HFFc6 (cell line): ENCODE measurements around the gene GSC. TPM values are rescaled to one million over a fixed set of nuclear protein-coding genes. Genes with fewer than 3 reads are reported as not detected.

Source experiments
- DNase-seq: peaks from one replicate; pipeline ENCODE4 v3.0.0-alpha.2; 2018
- H3K27ac Mint-ChIP-seq: 2 replicates; pipeline ENCODE4 v1.8.0; 2020; ENCODE audit warnings: mild to moderate bottlenecking, mixed read lengths
- H3K27me3 Mint-ChIP-seq: 2 replicates; pipeline ENCODE4 v1.8.0; 2021; ENCODE audit warnings: mild to moderate bottlenecking, moderate library complexity, mixed read lengths; ENCODE audit not compliant: insufficient read depth
- H3K36me3 Mint-ChIP-seq: 2 replicates; pipeline ENCODE4 v1.8.0; 2021; ENCODE audit warnings: low read depth, mixed read lengths
- H3K4me1 Mint-ChIP-seq: 2 replicates; pipeline ENCODE4 v1.8.0; 2020; ENCODE audit warnings: low read depth, mixed read lengths
- H3K4me3 Mint-ChIP-seq: 2 replicates; pipeline ENCODE4 v1.8.0; 2020; ENCODE audit warnings: mild to moderate bottlenecking, moderate library complexity, mixed read lengths
- H3K9me3 Mint-ChIP-seq: 2 replicates; pipeline ENCODE4 v1.8.0; 2020; ENCODE audit warnings: mild to moderate bottlenecking, mixed read lengths
- total RNA-seq, 6 experiments: library from RNA; stranded (reverse); fragmentation: NEBNext Ultra II Directional; extraction: Animal tissue kit (Norgen Biotek cat#: 25700); gene quantifications; 2 replicates in 1 of 6; 3 replicates in 5 of 6; pipeline ENCODE4 v1.2.3, GENCODE V29; 2021
- TF ChIP-seq, protein P1 (sequence below): fragments of 200-600 bp; sonication (generic); IDR thresholded peaks from 2 replicates; pipeline ENCODE4 v1.5.0; 2021; ENCODE audit warnings: antibody characterized with exemption, mild to moderate bottlenecking

GSC gene
- total RNA-seq, 6 experiments from 2014 or later, result not detected

DNA sequence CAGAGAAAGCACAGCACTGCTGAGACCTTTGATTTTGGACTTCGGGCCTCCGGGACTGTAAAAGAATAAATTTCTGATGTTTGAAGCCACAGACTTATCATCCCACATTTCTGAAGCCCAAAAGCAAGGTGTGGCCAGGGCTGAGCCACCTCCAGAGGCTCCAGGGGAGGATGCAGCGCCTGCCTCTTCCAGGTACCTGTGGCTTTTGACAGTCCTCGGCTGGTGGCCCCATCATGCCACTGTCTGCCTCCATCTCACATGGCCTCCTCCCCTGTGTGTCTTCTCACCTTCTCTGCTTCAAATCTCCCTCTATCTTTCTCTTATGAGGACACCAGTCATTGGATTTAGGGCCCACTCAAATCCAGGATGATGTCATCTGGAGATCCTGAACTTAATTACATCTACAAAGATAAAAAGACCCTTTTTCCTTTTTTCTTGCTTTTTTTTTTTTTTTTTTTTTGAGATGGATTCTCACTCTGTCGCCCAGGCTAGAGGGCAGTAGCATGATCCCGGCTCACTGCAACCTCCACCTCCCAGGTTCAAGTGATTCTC, 15.4 kb downstream of the GSC start:
- H3K27ac Mint-ChIP-seq, result no peak overlapping the region

DNA sequence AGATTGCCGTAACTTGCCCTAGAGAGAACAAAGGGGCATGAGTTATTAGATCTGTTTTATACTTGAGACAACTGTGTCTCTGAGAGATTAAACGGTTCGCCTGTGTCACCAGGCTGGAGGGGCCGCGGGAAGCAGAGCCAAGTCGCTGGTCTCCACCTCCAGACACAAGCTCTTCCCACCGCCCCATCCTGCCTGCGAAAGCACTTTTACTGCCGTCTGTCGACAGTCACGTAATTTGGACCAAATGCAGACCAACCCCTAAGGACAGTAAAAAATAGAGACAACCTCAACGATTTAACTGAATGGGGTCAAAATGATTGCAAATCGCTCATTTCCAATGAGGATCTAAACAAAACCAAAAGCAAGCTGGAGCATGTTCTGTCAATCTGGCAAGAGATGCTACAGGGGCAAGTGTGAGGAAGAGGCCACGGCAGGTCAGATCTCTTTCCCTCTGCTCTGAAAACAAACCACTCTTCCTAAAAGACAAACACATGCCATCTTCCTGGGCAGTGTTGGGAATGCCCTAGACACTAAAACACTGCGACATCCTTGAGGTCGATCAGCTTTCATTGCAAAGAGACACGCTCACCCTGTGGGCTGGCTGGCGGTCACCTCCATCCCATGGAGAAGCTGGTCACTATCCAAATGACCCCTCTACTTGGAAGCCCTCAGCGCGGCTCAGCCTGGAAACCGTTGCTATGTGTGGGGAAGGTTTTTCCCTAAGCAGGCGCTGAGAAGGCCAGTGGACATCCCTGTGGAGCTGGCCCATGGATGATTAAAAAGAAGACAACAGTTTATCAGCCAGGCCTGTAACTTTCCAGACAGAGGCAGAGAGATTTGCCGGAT, 17.1 kb downstream of the GSC start:
- H3K36me3 Mint-ChIP-seq, result 0 out of 2 replicates have a peak, but pooled peaks cover 8% of the 10 kb centered on the region
- TF ChIP-seq, protein P1, sequence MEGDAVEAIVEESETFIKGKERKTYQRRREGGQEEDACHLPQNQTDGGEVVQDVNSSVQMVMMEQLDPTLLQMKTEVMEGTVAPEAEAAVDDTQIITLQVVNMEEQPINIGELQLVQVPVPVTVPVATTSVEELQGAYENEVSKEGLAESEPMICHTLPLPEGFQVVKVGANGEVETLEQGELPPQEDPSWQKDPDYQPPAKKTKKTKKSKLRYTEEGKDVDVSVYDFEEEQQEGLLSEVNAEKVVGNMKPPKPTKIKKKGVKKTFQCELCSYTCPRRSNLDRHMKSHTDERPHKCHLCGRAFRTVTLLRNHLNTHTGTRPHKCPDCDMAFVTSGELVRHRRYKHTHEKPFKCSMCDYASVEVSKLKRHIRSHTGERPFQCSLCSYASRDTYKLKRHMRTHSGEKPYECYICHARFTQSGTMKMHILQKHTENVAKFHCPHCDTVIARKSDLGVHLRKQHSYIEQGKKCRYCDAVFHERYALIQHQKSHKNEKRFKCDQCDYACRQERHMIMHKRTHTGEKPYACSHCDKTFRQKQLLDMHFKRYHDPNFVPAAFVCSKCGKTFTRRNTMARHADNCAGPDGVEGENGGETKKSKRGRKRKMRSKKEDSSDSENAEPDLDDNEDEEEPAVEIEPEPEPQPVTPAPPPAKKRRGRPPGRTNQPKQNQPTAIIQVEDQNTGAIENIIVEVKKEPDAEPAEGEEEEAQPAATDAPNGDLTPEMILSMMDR, result no peak
- H3K27ac Mint-ChIP-seq, result no peak overlapping the region
- no peaks in the 10 kb centered on the region for H3K4me1 Mint-ChIP-seq
- peaks cover 49% of the 10 kb centered on the region for H3K9me3 Mint-ChIP-seq
- DNase-seq, result no peak
- no peak overlapping the region for H3K4me3 Mint-ChIP-seq
- peaks cover 3% of the 10 kb centered on the region for H3K27me3 Mint-ChIP-seq

More for the DNA sequence above, 15.4 kb downstream of the GSC start:
- TF ChIP-seq, protein P1, result no peak
- H3K4me1 Mint-ChIP-seq, result no peaks in the 10 kb centered on the region
- no peak for DNase-seq
- 0 out of 2 replicates have a peak, but pooled peaks cover 8% of the 10 kb centered on the region for H3K36me3 Mint-ChIP-seq
- peaks cover 53% of the 10 kb centered on the region for H3K9me3 Mint-ChIP-seq
- H3K27me3 Mint-ChIP-seq, result peaks cover 3% of the 10 kb centered on the region
- H3K4me3 Mint-ChIP-seq, result no peak overlapping the region

DNA sequence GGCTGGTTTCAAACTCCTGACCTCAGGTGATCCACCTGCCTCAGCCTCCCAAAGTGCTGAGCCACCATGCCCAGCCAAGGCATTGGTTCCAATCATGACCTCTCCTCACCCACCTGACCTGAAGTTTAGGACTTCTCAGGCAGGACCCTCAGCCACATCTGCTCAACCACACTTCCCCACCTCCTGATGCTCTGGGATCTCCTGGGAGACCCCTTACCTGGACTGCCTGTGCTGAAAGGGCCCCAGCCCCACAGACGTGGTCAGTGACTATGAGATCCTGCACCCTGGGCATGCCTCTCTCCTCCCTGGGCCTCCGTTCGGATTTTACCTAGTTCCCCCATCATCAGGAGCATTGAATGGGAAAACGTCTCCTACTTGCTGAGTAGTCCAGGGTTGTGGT, 18.0 kb downstream of the GSC start:
- Mint-ChIP-seq H3K27me3 (peaks cover 3% of the 10 kb centered on the region), H3K9me3 (peaks cover 44% of the 10 kb centered on the region), H3K27ac (no peak overlapping the region), H3K4me1 (no peaks in the 10 kb centered on the region), H3K36me3 (peaks cover 9% of the 10 kb centered on the region; the same call in 1 of the 2 replicates), H3K4me3 (no peak overlapping the region)
- TF ChIP-seq, protein P1, result no peak
- no peak for DNase-seq

DNA sequence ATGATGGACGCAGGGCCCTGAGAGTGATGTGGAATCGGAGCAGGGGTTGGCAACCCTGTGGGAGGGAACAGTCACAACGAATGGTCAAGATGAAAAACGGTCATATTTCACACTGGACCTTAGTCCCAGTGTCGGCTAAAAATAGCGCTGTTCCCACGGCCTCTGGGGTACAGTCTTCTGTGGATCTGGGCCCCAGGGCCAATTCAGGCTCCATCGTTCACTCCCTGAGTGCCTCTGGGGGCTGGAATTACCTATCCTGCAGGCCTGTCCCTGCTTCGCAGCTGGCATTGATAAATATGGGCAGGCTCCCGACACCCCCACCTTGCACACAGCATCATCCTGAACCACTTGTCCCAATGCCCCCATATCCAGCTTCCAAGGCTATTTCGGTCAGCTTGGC, 18.6 kb downstream of the GSC start:
- H3K4me3 Mint-ChIP-seq, result no peak overlapping the region
- H3K36me3 Mint-ChIP-seq, result peaks cover 13% of the 10 kb centered on the region; the same call in 1 of the 2 replicates
- no peak overlapping the region for H3K27ac Mint-ChIP-seq
- no peak for DNase-seq
- peaks cover 44% of the 10 kb centered on the region for H3K9me3 Mint-ChIP-seq
- TF ChIP-seq, protein P1, result no peak
- no peaks in the 10 kb centered on the region for H3K4me1 Mint-ChIP-seq
- peaks cover 3% of the 10 kb centered on the region for H3K27me3 Mint-ChIP-seq

DNA sequence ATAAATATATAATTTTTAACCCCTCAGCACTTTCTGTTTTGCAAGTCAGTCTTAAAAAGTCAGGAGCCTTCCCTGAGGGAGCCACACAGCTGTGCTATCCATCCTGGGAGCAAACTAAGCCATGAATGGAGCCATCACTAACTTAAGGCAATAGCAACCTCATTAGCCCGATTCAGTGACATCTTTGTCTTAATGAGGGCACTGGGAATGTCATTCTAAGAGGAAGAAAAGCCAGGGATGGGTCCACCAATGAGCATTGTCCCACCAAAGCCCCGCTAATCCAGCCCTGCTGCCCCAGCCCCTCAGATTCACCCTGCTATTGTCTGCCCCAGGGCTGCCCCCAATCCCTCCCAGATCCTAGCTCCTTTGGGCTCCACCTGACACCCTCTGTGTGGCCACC, 19.5 kb downstream of the GSC start:
- no peak overlapping the region for H3K4me3 Mint-ChIP-seq
- no peaks in the 10 kb centered on the region for H3K4me1 Mint-ChIP-seq
- TF ChIP-seq, protein P1, result no peak
- peaks cover 3% of the 10 kb centered on the region for H3K27me3 Mint-ChIP-seq
- no peak for DNase-seq
- H3K36me3 Mint-ChIP-seq, result peaks cover 13% of the 10 kb centered on the region; the same call in 1 of the 2 replicates
- peaks cover 41% of the 10 kb centered on the region for H3K9me3 Mint-ChIP-seq
- H3K27ac Mint-ChIP-seq, result no peak overlapping the region
